HepG2 (cell line): ENCODE measurements around the gene DPY30. TPM values are rescaled to one million over a fixed set of nuclear protein-coding genes. Genes with fewer than 3 reads are reported as not detected.
A peak's percentile ranks its signal among the peaks of the same experiment; 100 is the strongest.

Source experiments
- ARNT2 ChIP-seq: sonication (generic); formaldehyde crosslinking; IDR thresholded peaks from 2 replicates; pipeline ENCODE4 v1.8.0; 2022; ENCODE audit warnings: mild to moderate bottlenecking, low read depth, missing genetic modification reagents, moderate library complexity
- EEA1 ChIP-seq: sonication (generic); formaldehyde crosslinking; IDR thresholded peaks from 2 replicates; pipeline ENCODE4 v1.5.1; 2020; ENCODE audit warnings: mild to moderate bottlenecking, missing genetic modification reagents, borderline replicate concordance
- FOXK2 ChIP-seq: fragments of 450-650 bp; IDR thresholded peaks from 2 replicates; pipeline ENCODE4 v1.6.1; 2016
- MAZ ChIP-seq, 2 experiments: sonication (generic) in 1 of 2; formaldehyde crosslinking in 1 of 2; IDR thresholded peaks; 2 replicates each; pipeline versions ENCODE4 v1.5.0 to v1.6.1; 2012 to 2020; ENCODE audit warnings: low read depth in 2 of 2, mild to moderate bottlenecking in 2 of 2, borderline replicate concordance in 1 of 2, improper control_type of control experiment in 1 of 2, low read length in 1 of 2, missing genetic modification reagents in 1 of 2, moderate library complexity in 1 of 2
- NFIB ChIP-seq: sonication (generic); formaldehyde crosslinking; IDR thresholded peaks from 2 replicates; pipeline ENCODE4 v1.9.0; 2021; ENCODE audit warnings: missing genetic modification reagents, mild to moderate bottlenecking, borderline replicate concordance
- PHF5A ChIP-seq: IDR thresholded peaks from one replicate; pipeline ENCODE4 v1.6.1; 2018; ENCODE audit warnings: low read depth, missing genetic modification reagents; ENCODE audit not compliant: unreplicated experiment
- PRPF4 ChIP-seq: fragments of 200-400 bp; formaldehyde crosslinking; IDR thresholded peaks from 2 replicates; pipeline ENCODE4 v1.6.1; 2016; ENCODE audit warnings: low read length, low read depth; ENCODE audit not compliant: poor library complexity, severe bottlenecking
- SKI ChIP-seq: fragments of 450-650 bp; IDR thresholded peaks from one replicate; pipeline ENCODE4 v1.6.1; 2018; ENCODE audit warnings: mild to moderate bottlenecking; ENCODE audit not compliant: partially characterized antibody
- SSRP1 ChIP-seq: IDR thresholded peaks from 2 replicates; pipeline ENCODE4 v1.6.1; 2016; ENCODE audit warnings: control low read depth
- TEAD2 ChIP-seq: sonication (generic); formaldehyde crosslinking; IDR thresholded peaks from 2 replicates; pipeline ENCODE4 v1.9.0; 2021; ENCODE audit warnings: missing genetic modification reagents
- YEATS2 ChIP-seq: sonication (generic); formaldehyde crosslinking; IDR thresholded peaks from 2 replicates; pipeline ENCODE4 v1.4.0; 2020; ENCODE audit warnings: missing genetic modification reagents, borderline replicate concordance
- ZBTB7B ChIP-seq: sonication (generic); formaldehyde crosslinking; IDR thresholded peaks from 2 replicates; pipeline ENCODE4 v1.4.0; 2020; ENCODE audit warnings: missing genetic modification reagents
- ZC3H4 ChIP-seq: sonication (generic); formaldehyde crosslinking; IDR thresholded peaks from 2 replicates; pipeline ENCODE4 v1.4.0; 2020; ENCODE audit warnings: missing genetic modification reagents, borderline replicate concordance
- ZMAT3 ChIP-seq: sonication (generic); formaldehyde crosslinking; conservative IDR thresholded peaks from 2 replicates; pipeline ENCODE4 v1.7.0; 2021; ENCODE audit warnings: missing genetic modification reagents
- ZNF564 ChIP-seq: sonication (generic); formaldehyde crosslinking; IDR thresholded peaks from 2 replicates; pipeline ENCODE4 v1.8.1; 2023; ENCODE audit warnings: mild to moderate bottlenecking, missing genetic modification reagents
- ZNF629 ChIP-seq: sonication (generic); formaldehyde crosslinking; conservative IDR thresholded peaks from 2 replicates; pipeline ENCODE4 v1.5.0; 2020; ENCODE audit warnings: missing genetic modification reagents
- ZNF780A ChIP-seq: sonication (generic); formaldehyde crosslinking; IDR thresholded peaks from 2 replicates; pipeline ENCODE4 v1.8.0; 2022; ENCODE audit warnings: mild to moderate bottlenecking, missing genetic modification reagents, moderate library complexity
- polyA plus RNA-seq, 8 experiments: library from polyadenylated mRNA; depleted of rRNA in 3 of 8; stranded (reverse) in 7 of 8; unstranded in 1 of 8; fragments of >200 nt; fragmentation: Illumina TruSeq in 4 of 8; extraction: Trizol in 4 of 8; gene quantifications; 2 replicates each; pipeline versions ENCODE4 v1.2.1 to v1.2.3, GENCODE V29; 2011 to 2016; ENCODE audit warnings: low read depth in 4 of 8, missing spikeins in 1 of 8, mixed read lengths in 1 of 8; ENCODE audit not compliant: insufficient read depth in 1 of 8
- total RNA-seq, 5 experiments: library from RNA; depleted of rRNA; stranded (reverse); fragments of >200 nt; fragmentation: Illumina TruSeq; extraction: Trizol; gene quantifications; 2 replicates each; pipeline ENCODE4 v1.2.3, GENCODE V29; 2016; ENCODE audit warnings: low read depth in 1 of 5
- TF ChIP-seq, protein P1 (sequence below): sonication (generic); formaldehyde crosslinking; IDR thresholded peaks from 2 replicates; pipeline ENCODE4 v1.5.0; 2020; ENCODE audit warnings: missing genetic modification reagents
- TF ChIP-seq, protein P2 (sequence below): sonication (generic); formaldehyde crosslinking; IDR thresholded peaks from 2 replicates; pipeline ENCODE4 v1.5.1; 2020; ENCODE audit warnings: mild to moderate bottlenecking, moderate library complexity, missing genetic modification reagents
- TF ChIP-seq, protein P3 (sequence below): sonication (generic); formaldehyde crosslinking; IDR thresholded peaks from 2 replicates; pipeline ENCODE4 v1.4.0; 2020; ENCODE audit warnings: mild to moderate bottlenecking, missing genetic modification reagents
- TF ChIP-seq, protein P4 (sequence below): sonication (generic); formaldehyde crosslinking; IDR thresholded peaks from 2 replicates; pipeline ENCODE4 v1.4.0; 2020; ENCODE audit warnings: missing genetic modification reagents, borderline replicate concordance

The DPY30 gene
- total and polyA plus RNA-seq, 2 of the 13 experiments (the other 11 are each of a cell fraction or from before 2014, with no cell fraction given): 98.1 to 118 TPM

DNA sequence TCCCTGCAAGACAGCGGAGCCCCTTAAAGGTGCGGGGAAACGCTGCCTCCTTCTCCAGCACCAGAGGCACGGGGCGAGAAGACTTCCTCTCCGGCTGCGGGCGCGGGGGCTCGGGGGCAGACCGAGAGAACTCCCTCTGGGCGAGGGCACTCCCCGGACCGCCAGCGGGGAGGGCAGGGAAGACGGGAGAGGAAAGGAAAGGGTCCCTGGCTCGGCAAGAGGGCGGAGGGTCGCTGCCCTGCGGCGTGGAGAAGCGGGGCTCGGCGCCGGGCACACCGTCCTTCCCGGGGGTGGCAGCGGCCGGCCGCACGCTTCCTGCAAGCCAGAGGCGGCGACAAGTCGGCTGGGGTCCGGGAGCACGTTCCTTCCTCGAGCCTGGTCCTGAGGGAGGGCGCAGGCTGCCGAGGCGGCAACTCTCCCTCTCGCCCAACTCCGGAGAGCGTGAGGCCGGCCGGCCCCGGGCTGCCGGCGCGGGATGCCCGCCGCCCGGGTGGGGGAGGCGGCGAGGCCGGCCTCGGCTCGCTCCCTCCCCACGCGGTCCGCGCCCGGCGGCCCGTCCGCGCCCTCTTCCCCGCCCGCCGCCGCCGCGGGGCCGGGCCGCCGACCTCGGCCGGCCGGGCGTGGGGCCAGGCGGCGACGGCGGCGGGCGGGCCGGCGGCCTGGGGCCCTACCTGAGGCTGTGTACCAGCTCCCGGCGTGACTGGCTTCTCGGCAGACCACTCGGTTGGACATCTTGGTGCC is 29.9 kb downstream of the DPY30 start (continued):
- TF ChIP-seq, protein P1, sequence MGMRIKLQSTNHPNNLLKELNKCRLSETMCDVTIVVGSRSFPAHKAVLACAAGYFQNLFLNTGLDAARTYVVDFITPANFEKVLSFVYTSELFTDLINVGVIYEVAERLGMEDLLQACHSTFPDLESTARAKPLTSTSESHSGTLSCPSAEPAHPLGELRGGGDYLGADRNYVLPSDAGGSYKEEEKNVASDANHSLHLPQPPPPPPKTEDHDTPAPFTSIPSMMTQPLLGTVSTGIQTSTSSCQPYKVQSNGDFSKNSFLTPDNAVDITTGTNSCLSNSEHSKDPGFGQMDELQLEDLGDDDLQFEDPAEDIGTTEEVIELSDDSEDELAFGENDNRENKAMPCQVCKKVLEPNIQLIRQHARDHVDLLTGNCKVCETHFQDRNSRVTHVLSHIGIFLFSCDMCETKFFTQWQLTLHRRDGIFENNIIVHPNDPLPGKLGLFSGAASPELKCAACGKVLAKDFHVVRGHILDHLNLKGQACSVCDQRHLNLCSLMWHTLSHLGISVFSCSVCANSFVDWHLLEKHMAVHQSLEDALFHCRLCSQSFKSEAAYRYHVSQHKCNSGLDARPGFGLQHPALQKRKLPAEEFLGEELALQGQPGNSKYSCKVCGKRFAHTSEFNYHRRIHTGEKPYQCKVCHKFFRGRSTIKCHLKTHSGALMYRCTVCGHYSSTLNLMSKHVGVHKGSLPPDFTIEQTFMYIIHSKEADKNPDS (CRISPR knock-in tag): no peak
- no peak for TF ChIP-seq ZNF780A (CRISPR knock-in tag)
- TF ChIP-seq YEATS2: no peak
- TF ChIP-seq TEAD2 (CRISPR knock-in tag): 0 out of 2 replicates have a peak, but pooled peaks have one; percentile 11
- no peak for TF ChIP-seq SSRP1 (CRISPR knock-in tag)
- TF ChIP-seq, protein P2, sequence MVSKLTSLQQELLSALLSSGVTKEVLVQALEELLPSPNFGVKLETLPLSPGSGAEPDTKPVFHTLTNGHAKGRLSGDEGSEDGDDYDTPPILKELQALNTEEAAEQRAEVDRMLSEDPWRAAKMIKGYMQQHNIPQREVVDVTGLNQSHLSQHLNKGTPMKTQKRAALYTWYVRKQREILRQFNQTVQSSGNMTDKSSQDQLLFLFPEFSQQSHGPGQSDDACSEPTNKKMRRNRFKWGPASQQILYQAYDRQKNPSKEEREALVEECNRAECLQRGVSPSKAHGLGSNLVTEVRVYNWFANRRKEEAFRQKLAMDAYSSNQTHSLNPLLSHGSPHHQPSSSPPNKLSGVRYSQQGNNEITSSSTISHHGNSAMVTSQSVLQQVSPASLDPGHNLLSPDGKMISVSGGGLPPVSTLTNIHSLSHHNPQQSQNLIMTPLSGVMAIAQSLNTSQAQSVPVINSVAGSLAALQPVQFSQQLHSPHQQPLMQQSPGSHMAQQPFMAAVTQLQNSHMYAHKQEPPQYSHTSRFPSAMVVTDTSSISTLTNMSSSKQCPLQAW (CRISPR knock-in tag): no peak
- TF ChIP-seq ARNT2 (CRISPR knock-in tag): peak; percentile 51; the same call in 1 of the 2 replicates
- TF ChIP-seq, protein P3, sequence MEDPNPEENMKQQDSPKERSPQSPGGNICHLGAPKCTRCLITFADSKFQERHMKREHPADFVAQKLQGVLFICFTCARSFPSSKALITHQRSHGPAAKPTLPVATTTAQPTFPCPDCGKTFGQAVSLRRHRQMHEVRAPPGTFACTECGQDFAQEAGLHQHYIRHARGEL (CRISPR knock-in tag): no peak
- no peak for TF ChIP-seq SKI
- 0 out of 2 replicates have a peak, but pooled peaks have one; percentile 32 for TF ChIP-seq EEA1 (CRISPR knock-in tag)
- TF ChIP-seq MAZ (IDR thresholded peaks at IDR 0.05; ENCODE audit: borderline replicate concordance, low read depth, low read length): no peak
- TF ChIP-seq MAZ (CRISPR knock-in tag; IDR thresholded peaks at IDR 0.05; ENCODE audit: low read depth): peak; percentile 23; the same call in 1 of the 2 replicates
- TF ChIP-seq ZMAT3 (CRISPR knock-in tag): no peak
- TF ChIP-seq PRPF4: no peak
- TF ChIP-seq ZNF564 (CRISPR knock-in tag): peak; percentile 68; the same call in 1 of the 2 replicates
- no peak for TF ChIP-seq PHF5A (CRISPR knock-in tag)
- TF ChIP-seq ZBTB7B (CRISPR knock-in tag): no peak
- TF ChIP-seq, protein P4, sequence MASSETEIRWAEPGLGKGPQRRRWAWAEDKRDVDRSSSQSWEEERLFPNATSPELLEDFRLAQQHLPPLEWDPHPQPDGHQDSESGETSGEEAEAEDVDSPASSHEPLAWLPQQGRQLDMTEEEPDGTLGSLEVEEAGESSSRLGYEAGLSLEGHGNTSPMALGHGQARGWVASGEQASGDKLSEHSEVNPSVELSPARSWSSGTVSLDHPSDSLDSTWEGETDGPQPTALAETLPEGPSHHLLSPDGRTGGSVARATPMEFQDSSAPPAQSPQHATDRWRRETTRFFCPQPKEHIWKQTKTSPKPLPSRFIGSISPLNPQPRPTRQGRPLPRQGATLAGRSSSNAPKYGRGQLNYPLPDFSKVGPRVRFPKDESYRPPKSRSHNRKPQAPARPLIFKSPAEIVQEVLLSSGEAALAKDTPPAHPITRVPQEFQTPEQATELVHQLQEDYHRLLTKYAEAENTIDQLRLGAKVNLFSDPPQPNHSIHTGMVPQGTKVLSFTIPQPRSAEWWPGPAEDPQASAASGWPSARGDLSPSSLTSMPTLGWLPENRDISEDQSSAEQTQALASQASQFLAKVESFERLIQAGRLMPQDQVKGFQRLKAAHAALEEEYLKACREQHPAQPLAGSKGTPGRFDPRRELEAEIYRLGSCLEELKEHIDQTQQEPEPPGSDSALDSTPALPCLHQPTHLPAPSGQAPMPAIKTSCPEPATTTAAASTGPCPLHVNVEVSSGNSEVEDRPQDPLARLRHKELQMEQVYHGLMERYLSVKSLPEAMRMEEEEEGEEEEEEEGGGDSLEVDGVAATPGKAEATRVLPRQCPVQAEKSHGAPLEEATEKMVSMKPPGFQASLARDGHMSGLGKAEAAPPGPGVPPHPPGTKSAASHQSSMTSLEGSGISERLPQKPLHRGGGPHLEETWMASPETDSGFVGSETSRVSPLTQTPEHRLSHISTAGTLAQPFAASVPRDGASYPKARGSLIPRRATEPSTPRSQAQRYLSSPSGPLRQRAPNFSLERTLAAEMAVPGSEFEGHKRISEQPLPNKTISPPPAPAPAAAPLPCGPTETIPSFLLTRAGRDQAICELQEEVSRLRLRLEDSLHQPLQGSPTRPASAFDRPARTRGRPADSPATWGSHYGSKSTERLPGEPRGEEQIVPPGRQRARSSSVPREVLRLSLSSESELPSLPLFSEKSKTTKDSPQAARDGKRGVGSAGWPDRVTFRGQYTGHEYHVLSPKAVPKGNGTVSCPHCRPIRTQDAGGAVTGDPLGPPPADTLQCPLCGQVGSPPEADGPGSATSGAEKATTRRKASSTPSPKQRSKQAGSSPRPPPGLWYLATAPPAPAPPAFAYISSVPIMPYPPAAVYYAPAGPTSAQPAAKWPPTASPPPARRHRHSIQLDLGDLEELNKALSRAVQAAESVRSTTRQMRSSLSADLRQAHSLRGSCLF: no peak
- no peak for TF ChIP-seq NFIB (CRISPR knock-in tag)
- TF ChIP-seq ZC3H4: 0 out of 2 replicates have a peak, but pooled peaks have one; percentile 14
- no peak for TF ChIP-seq FOXK2
- no peak for TF ChIP-seq ZNF629 (CRISPR knock-in tag)
